ENCODE measurements around the gene HECTD4.

DNA sequence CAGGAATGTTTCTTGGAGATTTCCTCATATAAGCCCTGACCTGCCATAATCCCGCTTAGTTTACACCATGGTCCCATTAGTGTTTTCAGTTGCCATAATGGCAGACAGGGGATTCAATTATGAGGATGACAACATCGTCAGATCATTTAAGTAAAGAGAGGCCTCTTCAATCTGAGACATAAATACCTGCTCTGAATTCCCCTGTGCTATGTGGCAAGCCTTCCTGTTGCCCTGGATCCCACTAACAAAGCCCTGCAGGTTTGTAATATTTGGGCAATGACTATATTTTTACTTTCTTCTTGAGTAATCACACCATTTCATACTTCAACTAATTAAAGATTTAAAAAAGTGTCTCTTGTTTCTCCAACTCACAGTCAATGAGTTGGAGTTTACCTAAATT is 147.9 kb downstream of the HECTD4 start:
- TF ChIP-seq SIN3A (IDR thresholded peaks at IDR 0.05; ENCODE audit: borderline replicate concordance, insufficient read depth, low read depth, low read length) (no peak), POLR2AphosphoS5 (IDR thresholded peaks at IDR 0.05; ENCODE audit: low read depth, low read length) (no peak), TCF7L2 (IDR thresholded peaks at IDR 0.05; ENCODE audit: low read depth, low read length) (no peak)
- TF ChIP-seq, protein P1, sequence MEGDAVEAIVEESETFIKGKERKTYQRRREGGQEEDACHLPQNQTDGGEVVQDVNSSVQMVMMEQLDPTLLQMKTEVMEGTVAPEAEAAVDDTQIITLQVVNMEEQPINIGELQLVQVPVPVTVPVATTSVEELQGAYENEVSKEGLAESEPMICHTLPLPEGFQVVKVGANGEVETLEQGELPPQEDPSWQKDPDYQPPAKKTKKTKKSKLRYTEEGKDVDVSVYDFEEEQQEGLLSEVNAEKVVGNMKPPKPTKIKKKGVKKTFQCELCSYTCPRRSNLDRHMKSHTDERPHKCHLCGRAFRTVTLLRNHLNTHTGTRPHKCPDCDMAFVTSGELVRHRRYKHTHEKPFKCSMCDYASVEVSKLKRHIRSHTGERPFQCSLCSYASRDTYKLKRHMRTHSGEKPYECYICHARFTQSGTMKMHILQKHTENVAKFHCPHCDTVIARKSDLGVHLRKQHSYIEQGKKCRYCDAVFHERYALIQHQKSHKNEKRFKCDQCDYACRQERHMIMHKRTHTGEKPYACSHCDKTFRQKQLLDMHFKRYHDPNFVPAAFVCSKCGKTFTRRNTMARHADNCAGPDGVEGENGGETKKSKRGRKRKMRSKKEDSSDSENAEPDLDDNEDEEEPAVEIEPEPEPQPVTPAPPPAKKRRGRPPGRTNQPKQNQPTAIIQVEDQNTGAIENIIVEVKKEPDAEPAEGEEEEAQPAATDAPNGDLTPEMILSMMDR (IDR thresholded peaks at IDR 0.05) = no peak
- TF ChIP-seq, protein P2, sequence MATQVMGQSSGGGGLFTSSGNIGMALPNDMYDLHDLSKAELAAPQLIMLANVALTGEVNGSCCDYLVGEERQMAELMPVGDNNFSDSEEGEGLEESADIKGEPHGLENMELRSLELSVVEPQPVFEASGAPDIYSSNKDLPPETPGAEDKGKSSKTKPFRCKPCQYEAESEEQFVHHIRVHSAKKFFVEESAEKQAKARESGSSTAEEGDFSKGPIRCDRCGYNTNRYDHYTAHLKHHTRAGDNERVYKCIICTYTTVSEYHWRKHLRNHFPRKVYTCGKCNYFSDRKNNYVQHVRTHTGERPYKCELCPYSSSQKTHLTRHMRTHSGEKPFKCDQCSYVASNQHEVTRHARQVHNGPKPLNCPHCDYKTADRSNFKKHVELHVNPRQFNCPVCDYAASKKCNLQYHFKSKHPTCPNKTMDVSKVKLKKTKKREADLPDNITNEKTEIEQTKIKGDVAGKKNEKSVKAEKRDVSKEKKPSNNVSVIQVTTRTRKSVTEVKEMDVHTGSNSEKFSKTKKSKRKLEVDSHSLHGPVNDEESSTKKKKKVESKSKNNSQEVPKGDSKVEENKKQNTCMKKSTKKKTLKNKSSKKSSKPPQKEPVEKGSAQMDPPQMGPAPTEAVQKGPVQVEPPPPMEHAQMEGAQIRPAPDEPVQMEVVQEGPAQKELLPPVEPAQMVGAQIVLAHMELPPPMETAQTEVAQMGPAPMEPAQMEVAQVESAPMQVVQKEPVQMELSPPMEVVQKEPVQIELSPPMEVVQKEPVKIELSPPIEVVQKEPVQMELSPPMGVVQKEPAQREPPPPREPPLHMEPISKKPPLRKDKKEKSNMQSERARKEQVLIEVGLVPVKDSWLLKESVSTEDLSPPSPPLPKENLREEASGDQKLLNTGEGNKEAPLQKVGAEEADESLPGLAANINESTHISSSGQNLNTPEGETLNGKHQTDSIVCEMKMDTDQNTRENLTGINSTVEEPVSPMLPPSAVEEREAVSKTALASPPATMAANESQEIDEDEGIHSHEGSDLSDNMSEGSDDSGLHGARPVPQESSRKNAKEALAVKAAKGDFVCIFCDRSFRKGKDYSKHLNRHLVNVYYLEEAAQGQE (IDR thresholded peaks at IDR 0.05; ENCODE audit: insufficient read depth in 1 of 2, low read depth in 2 of 2, low read length in 1 of 2) = no peak

All from Panc1 (cell line).